ENCODE results near the gene SLC24A5. TPM values are rescaled to one million over a fixed set of nuclear protein-coding genes. Genes with fewer than 3 reads are reported as not detected.

Gene SLC24A5
- total and polyA plus RNA-seq, 10 of the 15 experiments (the other 5 are each of a cell fraction or from before 2014, with no cell fraction given) = not detected

DNA sequence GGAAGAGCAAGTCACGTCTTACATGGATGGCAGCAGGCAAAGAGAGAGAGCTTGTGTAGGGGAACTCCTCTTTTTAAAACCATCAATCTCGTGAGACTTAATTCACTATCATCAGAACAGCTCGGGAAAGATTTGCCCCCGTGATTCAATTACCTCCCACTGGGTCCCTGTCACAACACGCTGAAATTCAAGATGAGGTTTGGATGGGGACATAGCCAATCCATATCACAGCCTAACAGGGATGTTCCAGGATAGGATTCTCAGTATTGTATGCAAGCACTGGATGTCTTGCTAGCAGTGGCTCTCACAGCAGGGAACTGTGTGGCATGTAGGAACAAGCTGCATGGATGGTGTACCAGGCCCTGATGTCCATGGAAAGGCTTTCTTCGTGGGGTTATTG lies 47.8 kb upstream of the SLC24A5 start (continued):
- TF ChIP-seq EZH2 (IDR thresholded peaks at IDR 0.05; ENCODE audit: borderline replicate concordance, control insufficient read depth, low read depth, low read length) (no peak), TARDBP (IDR thresholded peaks at IDR 0.05; ENCODE audit: borderline replicate concordance) (no peak)

DNA sequence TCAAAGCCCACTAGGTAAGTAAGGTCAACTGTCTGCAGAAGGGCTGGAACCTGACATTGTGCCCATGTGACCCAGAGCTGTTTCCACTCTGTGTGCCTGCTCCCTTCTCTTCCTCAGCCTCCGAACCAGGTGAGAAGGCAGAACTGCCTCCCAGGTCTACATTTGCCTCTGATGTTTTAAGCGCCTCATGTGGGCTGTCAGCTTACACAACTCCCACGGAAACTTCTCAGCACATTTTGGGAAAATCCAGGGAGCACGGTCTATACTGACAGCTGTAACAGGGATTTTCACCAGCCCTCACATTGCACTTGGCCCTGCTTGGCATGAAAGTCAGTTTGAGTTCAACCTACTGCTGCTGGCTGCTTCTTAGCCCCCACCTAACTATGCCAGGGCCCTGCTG lies 46.9 kb upstream of the SLC24A5 start:
- no peaks in the 10 kb centered on the region for H3K4me1 ChIP-seq (ENCODE audit: control insufficient read depth, insufficient read depth, low read length)
- H2AFZ ChIP-seq (ENCODE audit: control insufficient read depth, low read depth, low read length) = no peak overlapping the region
- H4K20me1 ChIP-seq (ENCODE audit: control insufficient read depth, insufficient read depth) = no peaks in the 10 kb centered on the region
- no peaks in the 10 kb centered on the region; a peak in 1 of 4 replicates for H3K27me3 ChIP-seq (replicated peaks in 1 of 2; ENCODE audit: control insufficient read depth in 2 of 2, insufficient read depth in 2 of 2, low read length in 1 of 2)
- no TSS peak for BruUV-seq (replicated peaks)
- no peak overlapping the region for H3K27ac ChIP-seq (ENCODE audit: control insufficient read depth, insufficient read depth)
- POLR2A ChIA-PET = no interaction called here
- H3K79me2 ChIP-seq (ENCODE audit: control insufficient read depth, insufficient read depth, low read length) = no peaks in the 10 kb centered on the region
- 22% methylated on average over 4 of the region's 4 CpGs for WGBS (ENCODE audit: insufficient coverage, insufficient replicate concordance, low lambda C conversion rate, missing lambda C conversion rate)
- intact Hi-C loops (cut with micrococcal nuclease; ENCODE audit: unreplicated experiment) = no loop called here
- FAIRE-seq = no peak
- no peak overlapping the region for H3K4me2 ChIP-seq (ENCODE audit: control insufficient read depth, insufficient read depth)
- no peak overlapping the region for H3K9ac ChIP-seq (ENCODE audit: control insufficient read depth, insufficient read depth, low read length)
- no peaks in the 10 kb centered on the region for H3K9me3 ChIP-seq (replicated peaks; ENCODE audit: control insufficient read depth, insufficient read depth, low read length)
- TF ChIP-seq, protein P1, sequence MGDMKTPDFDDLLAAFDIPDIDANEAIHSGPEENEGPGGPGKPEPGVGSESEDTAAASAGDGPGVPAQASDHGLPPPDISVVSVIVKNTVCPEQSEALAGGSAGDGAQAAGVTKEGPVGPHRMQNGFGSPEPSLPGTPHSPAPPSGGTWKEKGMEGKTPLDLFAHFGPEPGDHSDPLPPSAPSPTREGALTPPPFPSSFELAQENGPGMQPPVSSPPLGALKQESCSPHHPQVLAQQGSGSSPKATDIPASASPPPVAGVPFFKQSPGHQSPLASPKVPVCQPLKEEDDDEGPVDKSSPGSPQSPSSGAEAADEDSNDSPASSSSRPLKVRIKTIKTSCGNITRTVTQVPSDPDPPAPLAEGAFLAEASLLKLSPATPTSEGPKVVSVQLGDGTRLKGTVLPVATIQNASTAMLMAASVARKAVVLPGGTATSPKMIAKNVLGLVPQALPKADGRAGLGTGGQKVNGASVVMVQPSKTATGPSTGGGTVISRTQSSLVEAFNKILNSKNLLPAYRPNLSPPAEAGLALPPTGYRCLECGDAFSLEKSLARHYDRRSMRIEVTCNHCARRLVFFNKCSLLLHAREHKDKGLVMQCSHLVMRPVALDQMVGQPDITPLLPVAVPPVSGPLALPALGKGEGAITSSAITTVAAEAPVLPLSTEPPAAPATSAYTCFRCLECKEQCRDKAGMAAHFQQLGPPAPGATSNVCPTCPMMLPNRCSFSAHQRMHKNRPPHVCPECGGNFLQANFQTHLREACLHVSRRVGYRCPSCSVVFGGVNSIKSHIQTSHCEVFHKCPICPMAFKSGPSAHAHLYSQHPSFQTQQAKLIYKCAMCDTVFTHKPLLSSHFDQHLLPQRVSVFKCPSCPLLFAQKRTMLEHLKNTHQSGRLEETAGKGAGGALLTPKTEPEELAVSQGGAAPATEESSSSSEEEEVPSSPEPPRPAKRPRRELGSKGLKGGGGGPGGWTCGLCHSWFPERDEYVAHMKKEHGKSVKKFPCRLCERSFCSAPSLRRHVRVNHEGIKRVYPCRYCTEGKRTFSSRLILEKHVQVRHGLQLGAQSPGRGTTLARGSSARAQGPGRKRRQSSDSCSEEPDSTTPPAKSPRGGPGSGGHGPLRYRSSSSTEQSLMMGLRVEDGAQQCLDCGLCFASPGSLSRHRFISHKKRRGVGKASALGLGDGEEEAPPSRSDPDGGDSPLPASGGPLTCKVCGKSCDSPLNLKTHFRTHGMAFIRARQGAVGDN (IDR thresholded peaks at IDR 0.05) = no peak
- no peak for TF ChIP-seq SIX5 (IDR thresholded peaks at IDR 0.05; ENCODE audit: low read depth, low read length, severe bottlenecking)
- TF ChIP-seq, protein P2, sequence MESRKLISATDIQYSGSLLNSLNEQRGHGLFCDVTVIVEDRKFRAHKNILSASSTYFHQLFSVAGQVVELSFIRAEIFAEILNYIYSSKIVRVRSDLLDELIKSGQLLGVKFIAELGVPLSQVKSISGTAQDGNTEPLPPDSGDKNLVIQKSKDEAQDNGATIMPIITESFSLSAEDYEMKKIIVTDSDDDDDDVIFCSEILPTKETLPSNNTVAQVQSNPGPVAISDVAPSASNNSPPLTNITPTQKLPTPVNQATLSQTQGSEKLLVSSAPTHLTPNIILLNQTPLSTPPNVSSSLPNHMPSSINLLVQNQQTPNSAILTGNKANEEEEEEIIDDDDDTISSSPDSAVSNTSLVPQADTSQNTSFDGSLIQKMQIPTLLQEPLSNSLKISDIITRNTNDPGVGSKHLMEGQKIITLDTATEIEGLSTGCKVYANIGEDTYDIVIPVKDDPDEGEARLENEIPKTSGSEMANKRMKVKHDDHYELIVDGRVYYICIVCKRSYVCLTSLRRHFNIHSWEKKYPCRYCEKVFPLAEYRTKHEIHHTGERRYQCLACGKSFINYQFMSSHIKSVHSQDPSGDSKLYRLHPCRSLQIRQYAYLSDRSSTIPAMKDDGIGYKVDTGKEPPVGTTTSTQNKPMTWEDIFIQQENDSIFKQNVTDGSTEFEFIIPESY (IDR thresholded peaks at IDR 0.05) = no peak
- no peak for TF ChIP-seq HDAC2 (IDR thresholded peaks at IDR 0.05)
- TF ChIP-seq, protein P3, sequence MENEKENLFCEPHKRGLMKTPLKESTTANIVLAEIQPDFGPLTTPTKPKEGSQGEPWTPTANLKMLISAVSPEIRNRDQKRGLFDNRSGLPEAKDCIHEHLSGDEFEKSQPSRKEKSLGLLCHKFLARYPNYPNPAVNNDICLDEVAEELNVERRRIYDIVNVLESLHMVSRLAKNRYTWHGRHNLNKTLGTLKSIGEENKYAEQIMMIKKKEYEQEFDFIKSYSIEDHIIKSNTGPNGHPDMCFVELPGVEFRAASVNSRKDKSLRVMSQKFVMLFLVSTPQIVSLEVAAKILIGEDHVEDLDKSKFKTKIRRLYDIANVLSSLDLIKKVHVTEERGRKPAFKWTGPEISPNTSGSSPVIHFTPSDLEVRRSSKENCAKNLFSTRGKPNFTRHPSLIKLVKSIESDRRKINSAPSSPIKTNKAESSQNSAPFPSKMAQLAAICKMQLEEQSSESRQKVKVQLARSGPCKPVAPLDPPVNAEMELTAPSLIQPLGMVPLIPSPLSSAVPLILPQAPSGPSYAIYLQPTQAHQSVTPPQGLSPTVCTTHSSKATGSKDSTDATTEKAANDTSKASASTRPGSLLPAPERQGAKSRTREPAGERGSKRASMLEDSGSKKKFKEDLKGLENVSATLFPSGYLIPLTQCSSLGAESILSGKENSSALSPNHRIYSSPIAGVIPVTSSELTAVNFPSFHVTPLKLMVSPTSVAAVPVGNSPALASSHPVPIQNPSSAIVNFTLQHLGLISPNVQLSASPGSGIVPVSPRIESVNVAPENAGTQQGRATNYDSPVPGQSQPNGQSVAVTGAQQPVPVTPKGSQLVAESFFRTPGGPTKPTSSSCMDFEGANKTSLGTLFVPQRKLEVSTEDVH (IDR thresholded peaks at IDR 0.05; ENCODE audit: low read depth, partially characterized antibody) = no peak
- TF ChIP-seq HDGF (IDR thresholded peaks at IDR 0.05) = no peak
- TF ChIP-seq RAD21 (IDR thresholded peaks at IDR 0.05; ENCODE audit: insufficient read depth, low read depth, low read length) = no peak
- no peak for TF ChIP-seq MEF2B (IDR thresholded peaks at IDR 0.05; ENCODE audit: partially characterized antibody, poor library complexity, severe bottlenecking)
- TF ChIP-seq ZNF622 (IDR thresholded peaks at IDR 0.05) = no peak
- no peak for TF ChIP-seq ZNF384 (IDR thresholded peaks at IDR 0.05; ENCODE audit: borderline replicate concordance, low read depth, low read length)
- no peak for DNase-seq (ENCODE audit: low read depth, low spot score)
- SMC1A ChIA-PET (ENCODE audit: uncharacterized antibody, unreplicated experiment) = no interaction called here
- CTCF ChIA-PET = no interaction called here
- H3K36me3 ChIP-seq (ENCODE audit: control insufficient read depth in 2 of 2, insufficient read depth in 2 of 2, low read length in 1 of 2) = no peaks in the 10 kb centered on the region
- in situ Hi-C loops (cut with MboI) = no loop called here
- ATAC-seq = no peak
- H3K4me3 ChIP-seq = no peak overlapping the region
- RAD21 ChIA-PET (ENCODE audit: unreplicated experiment) = no interaction called here

All from GM12878 (cell line).